ENCODE data around the gene PRKRA.

- TF ChIP-seq CTCF (IDR thresholded peaks at IDR 0.05; ENCODE audit: poor library complexity, severe bottlenecking) (no peak), EZH2 (IDR thresholded peaks at IDR 0.05; ENCODE audit: borderline replicate concordance, insufficient read depth, low read length, poor library complexity, severe bottlenecking) (no peak), POLR2AphosphoS5 (IDR thresholded peaks at IDR 0.05) (no peak), REST (IDR thresholded peaks at IDR 0.05; ENCODE audit: borderline replicate concordance) (no peak), EP300 (conservative IDR thresholded peaks at IDR 0.05; ENCODE audit: poor library complexity, severe bottlenecking) (no peak), RAD21 (conservative IDR thresholded peaks at IDR 0.05) (no peak), TAF1 (IDR thresholded peaks at IDR 0.05; ENCODE audit: low read depth) (no peak)
Observed at GRCh38 chr2:178455947-178456346, 5.0 kb upstream of the PRKRA start.
